DND-41 (cell line): ENCODE data around the gene ABHD17B.

ENCODE experiments used
- CTCF ChIP-seq: IDR thresholded peaks from 2 replicates; pipeline ENCODE4 v1.5.1; 2012; ENCODE audit warnings: borderline replicate concordance, low read length, moderate library complexity, mild to moderate bottlenecking; ENCODE audit not compliant: poor library complexity, severe bottlenecking; ENCODE audit errors: extremely low read depth
- EZH2 ChIP-seq: IDR thresholded peaks from 3 replicates; pipeline ENCODE4 v1.6.1; 2012; ENCODE audit warnings: borderline replicate concordance, low read depth, mild to moderate bottlenecking, moderate library complexity, low read length, inconsistent platforms; ENCODE audit not compliant: severe bottlenecking

GRCh38 chr9:71878327-71879274 is 32.4 kb downstream of the ABHD17B start:
- TF ChIP-seq CTCF (no peak), EZH2 (no peak)
